PFSK-1 (cell line): Measurements from ENCODE around the gene HTN3.

Experiments used
- POLR2AphosphoS5 ChIP-seq: IDR thresholded peaks from 2 replicates; pipeline ENCODE4 v1.6.1; 2012; ENCODE audit warnings: low read depth, mild to moderate bottlenecking, control low read depth, low read length, moderate library complexity
- SIN3A ChIP-seq: IDR thresholded peaks from 2 replicates; pipeline ENCODE4 v1.6.1; 2012; ENCODE audit warnings: mild to moderate bottlenecking, low read length, moderate library complexity, borderline replicate concordance; ENCODE audit not compliant: insufficient read depth
- TAF1 ChIP-seq: IDR thresholded peaks from 2 replicates; pipeline ENCODE4 v1.6.1; 2012; ENCODE audit warnings: low read length, control low read depth, borderline replicate concordance; ENCODE audit not compliant: insufficient read depth
- TF ChIP-seq, protein P1 (sequence below), 2 experiments: IDR thresholded peaks; 2 replicates each; pipeline versions ENCODE4 v1.6.1 to v1.8.0; 2011 to 2012; ENCODE audit warnings: low read depth in 2 of 2, low read length in 2 of 2, control low read depth in 1 of 2, inconsistent platforms in 1 of 2, mild to moderate bottlenecking in 1 of 2, moderate library complexity in 1 of 2; ENCODE audit not compliant: insufficient read depth in 1 of 2

DNA sequence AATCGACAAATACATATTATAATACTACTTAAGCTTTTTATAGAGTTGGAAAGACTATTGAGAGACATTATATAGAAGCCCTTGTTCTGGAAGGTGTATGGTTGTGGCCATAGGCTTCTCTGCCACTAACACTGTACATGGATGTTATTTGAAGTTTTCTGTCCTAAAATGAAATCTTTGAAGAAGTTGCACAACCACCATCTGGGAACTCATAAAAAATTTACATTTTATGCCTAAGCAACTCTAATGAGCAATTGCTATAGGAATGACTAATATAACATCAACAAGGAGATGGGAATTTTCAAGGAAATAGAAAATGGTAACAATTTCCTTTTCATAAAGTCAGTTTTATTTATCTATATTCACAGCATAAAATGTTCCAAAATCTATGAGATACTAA is 29.4 kb downstream of the HTN3 start:
- TF ChIP-seq TAF1 (no peak), POLR2AphosphoS5 (no peak), SIN3A (no peak)
- TF ChIP-seq, protein P1, sequence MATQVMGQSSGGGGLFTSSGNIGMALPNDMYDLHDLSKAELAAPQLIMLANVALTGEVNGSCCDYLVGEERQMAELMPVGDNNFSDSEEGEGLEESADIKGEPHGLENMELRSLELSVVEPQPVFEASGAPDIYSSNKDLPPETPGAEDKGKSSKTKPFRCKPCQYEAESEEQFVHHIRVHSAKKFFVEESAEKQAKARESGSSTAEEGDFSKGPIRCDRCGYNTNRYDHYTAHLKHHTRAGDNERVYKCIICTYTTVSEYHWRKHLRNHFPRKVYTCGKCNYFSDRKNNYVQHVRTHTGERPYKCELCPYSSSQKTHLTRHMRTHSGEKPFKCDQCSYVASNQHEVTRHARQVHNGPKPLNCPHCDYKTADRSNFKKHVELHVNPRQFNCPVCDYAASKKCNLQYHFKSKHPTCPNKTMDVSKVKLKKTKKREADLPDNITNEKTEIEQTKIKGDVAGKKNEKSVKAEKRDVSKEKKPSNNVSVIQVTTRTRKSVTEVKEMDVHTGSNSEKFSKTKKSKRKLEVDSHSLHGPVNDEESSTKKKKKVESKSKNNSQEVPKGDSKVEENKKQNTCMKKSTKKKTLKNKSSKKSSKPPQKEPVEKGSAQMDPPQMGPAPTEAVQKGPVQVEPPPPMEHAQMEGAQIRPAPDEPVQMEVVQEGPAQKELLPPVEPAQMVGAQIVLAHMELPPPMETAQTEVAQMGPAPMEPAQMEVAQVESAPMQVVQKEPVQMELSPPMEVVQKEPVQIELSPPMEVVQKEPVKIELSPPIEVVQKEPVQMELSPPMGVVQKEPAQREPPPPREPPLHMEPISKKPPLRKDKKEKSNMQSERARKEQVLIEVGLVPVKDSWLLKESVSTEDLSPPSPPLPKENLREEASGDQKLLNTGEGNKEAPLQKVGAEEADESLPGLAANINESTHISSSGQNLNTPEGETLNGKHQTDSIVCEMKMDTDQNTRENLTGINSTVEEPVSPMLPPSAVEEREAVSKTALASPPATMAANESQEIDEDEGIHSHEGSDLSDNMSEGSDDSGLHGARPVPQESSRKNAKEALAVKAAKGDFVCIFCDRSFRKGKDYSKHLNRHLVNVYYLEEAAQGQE (IDR thresholded peaks at IDR 0.05; ENCODE audit: insufficient read depth in 1 of 2, low read depth in 2 of 2, low read length in 2 of 2): no peak
